K562 (cell line): ENCODE measurements around the gene CFAP92. TPM values are rescaled to one million over a fixed set of nuclear protein-coding genes. Genes with fewer than 3 reads are reported as not detected.
A peak's percentile ranks its signal among the peaks of the same experiment; 100 is the strongest.

Experiments used
- FOS ChIP-seq: IDR thresholded peaks from 3 replicates; pipeline ENCODE4 v1.6.1; 2011; ENCODE audit not compliant: insufficient read length; ENCODE audit errors: extremely low read depth
- FOXA3 ChIP-seq, 2 experiments: fragments of 450-650 bp in 1 of 2; sonication (generic) in 1 of 2; formaldehyde crosslinking; IDR thresholded peaks in 1 of 2; conservative IDR thresholded peaks in 1 of 2; 2 replicates each; pipeline versions ENCODE4 v1.4.0 to v1.8.0; 2020 to 2022; ENCODE audit warnings: mild to moderate bottlenecking in 2 of 2, missing genetic modification reagents in 1 of 2
- FOXK1 ChIP-seq: sonication (generic); formaldehyde crosslinking; IDR thresholded peaks from 2 replicates; pipeline ENCODE4 v1.8.0; 2022; ENCODE audit warnings: missing genetic modification reagents, mild to moderate bottlenecking, borderline replicate concordance
- HEY1 ChIP-seq: fragments of 250-450 bp; sonication (Bioruptor Pico); IDR thresholded peaks from 2 replicates; pipeline ENCODE4 v1.5.0; 2020; ENCODE audit warnings: mild to moderate bottlenecking, moderate library complexity, borderline replicate concordance
- MBD1 ChIP-seq: fragments of 250-450 bp; sonication (Bioruptor Pico); IDR thresholded peaks from 2 replicates; pipeline ENCODE4 v1.8.0; 2022; ENCODE audit warnings: inconsistent platforms
- MTA2 ChIP-seq: fragments of 450-650 bp; IDR thresholded peaks from 2 replicates; pipeline ENCODE4 v1.6.1; 2016; ENCODE audit warnings: low read depth
- RFX7 ChIP-seq: fragments of 250-450 bp; sonication (Bioruptor Pico); IDR thresholded peaks from 2 replicates; pipeline ENCODE4 v1.5.1; 2021; ENCODE audit warnings: mild to moderate bottlenecking
- SREBF2 ChIP-seq: sonication (generic); formaldehyde crosslinking; IDR thresholded peaks from 2 replicates; pipeline ENCODE4 v1.4.0; 2020; ENCODE audit warnings: mild to moderate bottlenecking, missing genetic modification reagents
- TCF15 ChIP-seq: fragments of 250-450 bp; sonication (Bioruptor Pico); IDR thresholded peaks from 2 replicates; pipeline ENCODE4 v1.8.0; 2022; ENCODE audit warnings: moderate library complexity, mild to moderate bottlenecking, inconsistent platforms
- THRAP3 ChIP-seq: fragments of 450-650 bp; IDR thresholded peaks from 2 replicates; pipeline ENCODE4 v1.6.1; 2016; ENCODE audit warnings: mild to moderate bottlenecking, inconsistent platforms, borderline replicate concordance
- U2AF1 ChIP-seq: fragments of 200-400 bp; formaldehyde crosslinking; optimal IDR thresholded peaks from 2 replicates; pipeline ENCODE3; 2017; ENCODE audit warnings: mild to moderate bottlenecking, low read depth, low read length, moderate library complexity
- ZFP91 ChIP-seq: sonication (generic); formaldehyde crosslinking; IDR thresholded peaks from 2 replicates; pipeline ENCODE4 v1.8.0; 2022; ENCODE audit warnings: mild to moderate bottlenecking, missing genetic modification reagents
- ZNF12 ChIP-seq: sonication (generic); formaldehyde crosslinking; IDR thresholded peaks from 2 replicates; pipeline ENCODE4 v1.4.0; 2020; ENCODE audit warnings: mild to moderate bottlenecking, missing genetic modification reagents
- ZNF263 ChIP-seq: sonication (generic); formaldehyde crosslinking; IDR thresholded peaks from 2 replicates; pipeline ENCODE4 v1.8.0; 2022; ENCODE audit warnings: mild to moderate bottlenecking, missing genetic modification reagents, borderline replicate concordance
- ZNF282 ChIP-seq: sonication (generic); formaldehyde crosslinking; IDR thresholded peaks from 2 replicates; pipeline ENCODE4 v1.8.1; 2023; ENCODE audit warnings: missing genetic modification reagents
- ZNF347 ChIP-seq: fragments of 450-650 bp; formaldehyde crosslinking; IDR thresholded peaks from 2 replicates; pipeline ENCODE4 v1.4.0; 2020; ENCODE audit warnings: low read depth, mild to moderate bottlenecking, moderate library complexity
- ZNF431 ChIP-seq: sonication (generic); formaldehyde crosslinking; IDR thresholded peaks from 2 replicates; pipeline ENCODE4 v1.8.0; 2022; ENCODE audit warnings: mild to moderate bottlenecking, missing genetic modification reagents
- ZNF79 ChIP-seq: fragments of 250-450 bp; sonication (Bioruptor Pico); IDR thresholded peaks from 2 replicates; pipeline ENCODE4 v1.4.0; 2020; ENCODE audit warnings: low read depth, mild to moderate bottlenecking, moderate library complexity
- polyA plus RNA-seq, 8 experiments: library from polyadenylated mRNA; depleted of rRNA in 4 of 8; stranded (reverse) in 5 of 8; unstranded in 3 of 8; fragments of >200 nt; fragmentation: Nextera tagmentation in 2 of 8; fragmentation: Illumina TruSeq in 1 of 8; extraction: Ambion mirVana in 2 of 8; extraction: Trizol in 1 of 8; gene quantifications; 2 replicates each; pipeline versions ENCODE4 v1.2.1 to v1.2.3, GENCODE V29; 2011 to 2014; ENCODE audit warnings: inconsistent platforms in 1 of 8, missing spikeins in 1 of 8
- total RNA-seq, 7 experiments: library from RNA; depleted of rRNA in 6 of 7; stranded (reverse); fragments of >200 nt in 6 of 7; fragmentation: Illumina TruSeq in 2 of 7; extraction: Trizol in 2 of 7; gene quantifications; 2 replicates each; pipeline versions ENCODE4 v1.2.1 to v1.2.3, GENCODE V29; 2011 to 2021; ENCODE audit warnings: low replicate concordance in 1 of 7
- TF ChIP-seq, protein P1 (sequence below): fragments of 450-650 bp; IDR thresholded peaks from 2 replicates; pipeline ENCODE4 v1.6.1; 2016; ENCODE audit warnings: low read depth, mild to moderate bottlenecking, moderate library complexity
- TF ChIP-seq, protein P2 (sequence below): fragments of 250-450 bp; sonication (Bioruptor Pico); IDR thresholded peaks from 2 replicates; pipeline ENCODE4 v1.8.0; 2022; ENCODE audit warnings: moderate library complexity, mild to moderate bottlenecking, inconsistent platforms
- TF ChIP-seq, protein P3 (sequence below): fragments of 450-650 bp; formaldehyde crosslinking; IDR thresholded peaks from 2 replicates; pipeline ENCODE4 v1.4.0; 2020; ENCODE audit warnings: mild to moderate bottlenecking, moderate library complexity

CFAP92 gene
- total and polyA plus RNA-seq, 9 of the 15 experiments (the other 6 are each of a cell fraction or from before 2014, with no cell fraction given), result 0.06 to 0.62 (median 0.36) TPM

- TF ChIP-seq, protein P1, sequence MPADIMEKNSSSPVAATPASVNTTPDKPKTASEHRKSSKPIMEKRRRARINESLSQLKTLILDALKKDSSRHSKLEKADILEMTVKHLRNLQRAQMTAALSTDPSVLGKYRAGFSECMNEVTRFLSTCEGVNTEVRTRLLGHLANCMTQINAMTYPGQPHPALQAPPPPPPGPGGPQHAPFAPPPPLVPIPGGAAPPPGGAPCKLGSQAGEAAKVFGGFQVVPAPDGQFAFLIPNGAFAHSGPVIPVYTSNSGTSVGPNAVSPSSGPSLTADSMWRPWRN, result no peak
- no peak for TF ChIP-seq FOXK1 (CRISPR knock-in tag)
- TF ChIP-seq, protein P2, sequence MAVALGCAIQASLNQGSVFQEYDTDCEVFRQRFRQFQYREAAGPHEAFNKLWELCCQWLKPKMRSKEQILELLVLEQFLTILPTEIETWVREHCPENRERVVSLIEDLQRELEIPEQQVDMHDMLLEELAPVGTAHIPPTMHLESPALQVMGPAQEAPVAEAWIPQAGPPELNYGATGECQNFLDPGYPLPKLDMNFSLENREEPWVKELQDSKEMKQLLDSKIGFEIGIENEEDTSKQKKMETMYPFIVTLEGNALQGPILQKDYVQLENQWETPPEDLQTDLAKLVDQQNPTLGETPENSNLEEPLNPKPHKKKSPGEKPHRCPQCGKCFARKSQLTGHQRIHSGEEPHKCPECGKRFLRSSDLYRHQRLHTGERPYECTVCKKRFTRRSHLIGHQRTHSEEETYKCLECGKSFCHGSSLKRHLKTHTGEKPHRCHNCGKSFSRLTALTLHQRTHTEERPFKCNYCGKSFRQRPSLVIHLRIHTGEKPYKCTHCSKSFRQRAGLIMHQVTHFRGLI, result peak; percentile 78
- TF ChIP-seq ZNF263, result no peak
- TF ChIP-seq FOS, result no peak
- no peak for TF ChIP-seq ZNF431 (CRISPR knock-in tag)
- TF ChIP-seq TCF15, result no peak
- TF ChIP-seq SREBF2 (CRISPR knock-in tag), result no peak
- TF ChIP-seq FOXA3 (CRISPR knock-in tag; conservative IDR thresholded peaks at IDR 0.05 in 1 of 2, IDR thresholded peaks at IDR 0.05 in 1 of 2), result no peak
- TF ChIP-seq U2AF1, result no peak
- TF ChIP-seq ZNF79 (CRISPR knock-in tag), result 0 out of 2 replicates have a peak, but pooled peaks have one; percentile 61
- TF ChIP-seq MBD1 (CRISPR knock-in tag), result no peak
- TF ChIP-seq HEY1 (CRISPR knock-in tag), result no peak
- no peak for TF ChIP-seq ZNF12 (CRISPR knock-in tag)
- TF ChIP-seq RFX7 (CRISPR knock-in tag), result no peak
- TF ChIP-seq THRAP3, result no peak
- no peak for TF ChIP-seq MTA2
- TF ChIP-seq, protein P3, sequence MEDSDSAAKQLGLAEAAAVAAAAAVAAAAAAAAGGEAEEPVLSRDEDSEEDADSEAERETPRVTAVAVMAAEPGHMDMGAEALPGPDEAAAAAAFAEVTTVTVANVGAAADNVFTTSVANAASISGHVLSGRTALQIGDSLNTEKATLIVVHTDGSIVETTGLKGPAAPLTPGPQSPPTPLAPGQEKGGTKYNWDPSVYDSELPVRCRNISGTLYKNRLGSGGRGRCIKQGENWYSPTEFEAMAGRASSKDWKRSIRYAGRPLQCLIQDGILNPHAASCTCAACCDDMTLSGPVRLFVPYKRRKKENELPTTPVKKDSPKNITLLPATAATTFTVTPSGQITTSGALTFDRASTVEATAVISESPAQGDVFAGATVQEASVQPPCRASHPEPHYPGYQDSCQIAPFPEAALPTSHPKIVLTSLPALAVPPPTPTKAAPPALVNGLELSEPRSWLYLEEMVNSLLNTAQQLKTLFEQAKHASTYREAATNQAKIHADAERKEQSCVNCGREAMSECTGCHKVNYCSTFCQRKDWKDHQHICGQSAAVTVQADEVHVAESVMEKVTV, result no peak
- no peak for TF ChIP-seq ZFP91 (CRISPR knock-in tag)
- TF ChIP-seq ZNF282 (CRISPR knock-in tag), result no peak
- TF ChIP-seq ZNF347 (CRISPR knock-in tag), result no peak
Observed at GRCh38 chr3:128878011-128878457, 115.8 kb downstream of the CFAP92 start (continued).
